HG03521 (cell line): Measurements from ENCODE around the gene CHPF.

Experiments
- ATAC-seq: cut with Tn5 transposase; IDR thresholded peaks from one replicate; pipeline ENCODE4 v1.9.1; 2021; ENCODE audit warnings: mild to moderate bottlenecking, moderate library complexity; ENCODE audit not compliant: unreplicated experiment

Gene CHPF

GRCh38 chr2:219498280-219499057, 45.1 kb downstream of the CHPF start, which contains the start of gene GMPPA:
TSS of gene GMPPA (plus strand) at chr2:219498891. CDS start at chr2:219499976, 1,085 bp downstream.
- peak; percentile 93 for ATAC-seq

GRCh38 chr2:219497495-219498279, 45.9 kb downstream of the CHPF start:
- peak; percentile 2 for ATAC-seq

- no peak for ATAC-seq
Measured at GRCh38 chr2:219496825-219497494, 46.6 kb downstream of the CHPF start.

- ATAC-seq, result no peak
Measured at GRCh38 chr2:219496247-219496824, 47.3 kb downstream of the CHPF start.

- ATAC-seq, result peak; percentile 18
Measured at GRCh38 chr2:219495531-219496122, 48.0 kb downstream of the CHPF start.

- no peak for ATAC-seq
Measured at GRCh38 chr2:219494952-219495530, 48.6 kb downstream of the CHPF start.

- no peak for ATAC-seq
Measured at GRCh38 chr2:219493086-219493485, 50.5 kb downstream of the CHPF start.

- ATAC-seq, result no peak
Measured at GRCh38 chr2:219492575-219492974, 51.0 kb downstream of the CHPF start.

GRCh38 chr2:219491278-219491963, 52.2 kb downstream of the CHPF start:
- no peak for ATAC-seq

GRCh38 chr2:219490600-219491130, 52.9 kb downstream of the CHPF start:
- ATAC-seq, result no peak

- no peak for ATAC-seq
Measured at GRCh38 chr2:219490186-219490585, 53.4 kb downstream of the CHPF start.

- no peak for ATAC-seq
Measured at GRCh38 chr2:219489315-219489714, 54.3 kb downstream of the CHPF start.
